GM23338 (cell line): ENCODE data around the gene VMAC.

ENCODE experiments used
- CREB1 ChIP-seq: fragments of 250-450 bp; sonication (Bioruptor Pico); IDR thresholded peaks from 2 replicates; pipeline ENCODE4 v1.5.0; 2020; ENCODE audit warnings: low read depth, mild to moderate bottlenecking, moderate library complexity
- EZH2 ChIP-seq: fragments of 200-600 bp; sonication (generic); IDR thresholded peaks from one replicate; pipeline ENCODE4 v1.8.0; 2017; ENCODE audit warnings: antibody characterized with exemption, mild to moderate bottlenecking, low read depth; ENCODE audit not compliant: unreplicated experiment
- EZH2phosphoT487 ChIP-seq: fragments of 200-600 bp; sonication (generic); IDR thresholded peaks from one replicate; pipeline ENCODE4 v1.8.1; 2018; ENCODE audit warnings: antibody characterized with exemption; ENCODE audit not compliant: unreplicated experiment
- JUNB ChIP-seq: IDR thresholded peaks from one replicate; pipeline ENCODE4 v1.6.1; 2016; ENCODE audit warnings: antibody characterized with exemption; ENCODE audit not compliant: unreplicated experiment
- NANOG ChIP-seq: IDR thresholded peaks from 2 replicates; pipeline ENCODE4 v1.6.1; 2016; ENCODE audit warnings: antibody characterized with exemption, borderline replicate concordance
- POLR2AphosphoS5 ChIP-seq: IDR thresholded peaks from 2 replicates; pipeline ENCODE4 v1.6.1; 2016; ENCODE audit warnings: antibody characterized with exemption, low read depth
- STAT1 ChIP-seq: IDR thresholded peaks from one replicate; pipeline ENCODE4 v1.6.1; 2016; ENCODE audit warnings: antibody characterized with exemption; ENCODE audit not compliant: unreplicated experiment
- ZNF114 ChIP-seq: fragments of 250-450 bp; sonication (Bioruptor Pico); IDR thresholded peaks from 2 replicates; pipeline ENCODE4 v1.5.0; 2020; ENCODE audit warnings: mild to moderate bottlenecking, moderate library complexity
- ZNF331 ChIP-seq: fragments of 250-450 bp; sonication (Bioruptor Pico); IDR thresholded peaks from 2 replicates; pipeline ENCODE4 v1.5.0; 2020; ENCODE audit warnings: low read depth, mild to moderate bottlenecking, moderate library complexity
- TF ChIP-seq, protein P1 (sequence below), 2 experiments: fragments of 200-600 bp in 1 of 2; sonication (generic) in 1 of 2; conservative IDR thresholded peaks; 2 replicates each; pipeline versions ENCODE4 v1.5.1 to v1.6.1; 2016 to 2017; ENCODE audit warnings: antibody characterized with exemption in 2 of 2, low read depth in 2 of 2, mild to moderate bottlenecking in 2 of 2, moderate library complexity in 1 of 2
- TF ChIP-seq, protein P2 (sequence below): IDR thresholded peaks from 2 replicates; pipeline ENCODE4 v1.6.1; 2016; ENCODE audit warnings: antibody characterized with exemption
- TF ChIP-seq, protein P3 (sequence below): fragments of 250-450 bp; sonication (Bioruptor Pico); IDR thresholded peaks from 2 replicates; pipeline ENCODE4 v1.5.0; 2020; ENCODE audit warnings: mild to moderate bottlenecking, moderate library complexity
- TF ChIP-seq, protein P4 (sequence below): IDR thresholded peaks from one replicate; pipeline ENCODE4 v1.6.1; 2018; ENCODE audit warnings: antibody characterized with exemption; ENCODE audit not compliant: unreplicated experiment

DNA sequence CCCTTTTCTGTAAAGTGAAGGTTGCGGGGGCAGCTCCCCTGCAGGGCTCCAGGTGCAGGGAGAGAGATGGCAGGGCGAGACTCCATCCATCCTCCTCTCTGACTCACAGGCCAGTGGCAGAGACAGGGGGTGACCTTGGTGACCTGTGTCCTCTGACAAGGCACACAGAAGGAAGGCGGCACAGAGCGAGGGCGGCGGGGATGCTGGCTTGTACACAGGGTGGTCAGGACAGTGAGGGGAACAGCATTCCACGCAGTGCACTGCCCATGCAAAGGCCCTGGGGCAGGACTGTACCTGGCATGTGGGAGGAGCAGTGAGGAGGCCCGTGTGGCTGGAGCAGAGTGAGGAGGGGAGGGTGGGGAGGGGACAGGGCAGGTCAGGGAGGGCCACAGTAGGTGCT is 8.8 kb upstream of the VMAC start:
- TF ChIP-seq, protein P1, sequence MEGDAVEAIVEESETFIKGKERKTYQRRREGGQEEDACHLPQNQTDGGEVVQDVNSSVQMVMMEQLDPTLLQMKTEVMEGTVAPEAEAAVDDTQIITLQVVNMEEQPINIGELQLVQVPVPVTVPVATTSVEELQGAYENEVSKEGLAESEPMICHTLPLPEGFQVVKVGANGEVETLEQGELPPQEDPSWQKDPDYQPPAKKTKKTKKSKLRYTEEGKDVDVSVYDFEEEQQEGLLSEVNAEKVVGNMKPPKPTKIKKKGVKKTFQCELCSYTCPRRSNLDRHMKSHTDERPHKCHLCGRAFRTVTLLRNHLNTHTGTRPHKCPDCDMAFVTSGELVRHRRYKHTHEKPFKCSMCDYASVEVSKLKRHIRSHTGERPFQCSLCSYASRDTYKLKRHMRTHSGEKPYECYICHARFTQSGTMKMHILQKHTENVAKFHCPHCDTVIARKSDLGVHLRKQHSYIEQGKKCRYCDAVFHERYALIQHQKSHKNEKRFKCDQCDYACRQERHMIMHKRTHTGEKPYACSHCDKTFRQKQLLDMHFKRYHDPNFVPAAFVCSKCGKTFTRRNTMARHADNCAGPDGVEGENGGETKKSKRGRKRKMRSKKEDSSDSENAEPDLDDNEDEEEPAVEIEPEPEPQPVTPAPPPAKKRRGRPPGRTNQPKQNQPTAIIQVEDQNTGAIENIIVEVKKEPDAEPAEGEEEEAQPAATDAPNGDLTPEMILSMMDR (conservative IDR thresholded peaks at IDR 0.05; ENCODE audit: low read depth in 2 of 2), result no peak
- no peak for TF ChIP-seq POLR2AphosphoS5
- TF ChIP-seq ZNF331 (CRISPR knock-in tag), result no peak
- TF ChIP-seq, protein P2, sequence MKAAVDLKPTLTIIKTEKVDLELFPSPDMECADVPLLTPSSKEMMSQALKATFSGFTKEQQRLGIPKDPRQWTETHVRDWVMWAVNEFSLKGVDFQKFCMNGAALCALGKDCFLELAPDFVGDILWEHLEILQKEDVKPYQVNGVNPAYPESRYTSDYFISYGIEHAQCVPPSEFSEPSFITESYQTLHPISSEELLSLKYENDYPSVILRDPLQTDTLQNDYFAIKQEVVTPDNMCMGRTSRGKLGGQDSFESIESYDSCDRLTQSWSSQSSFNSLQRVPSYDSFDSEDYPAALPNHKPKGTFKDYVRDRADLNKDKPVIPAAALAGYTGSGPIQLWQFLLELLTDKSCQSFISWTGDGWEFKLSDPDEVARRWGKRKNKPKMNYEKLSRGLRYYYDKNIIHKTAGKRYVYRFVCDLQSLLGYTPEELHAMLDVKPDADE, result no peak
- TF ChIP-seq, protein P3, sequence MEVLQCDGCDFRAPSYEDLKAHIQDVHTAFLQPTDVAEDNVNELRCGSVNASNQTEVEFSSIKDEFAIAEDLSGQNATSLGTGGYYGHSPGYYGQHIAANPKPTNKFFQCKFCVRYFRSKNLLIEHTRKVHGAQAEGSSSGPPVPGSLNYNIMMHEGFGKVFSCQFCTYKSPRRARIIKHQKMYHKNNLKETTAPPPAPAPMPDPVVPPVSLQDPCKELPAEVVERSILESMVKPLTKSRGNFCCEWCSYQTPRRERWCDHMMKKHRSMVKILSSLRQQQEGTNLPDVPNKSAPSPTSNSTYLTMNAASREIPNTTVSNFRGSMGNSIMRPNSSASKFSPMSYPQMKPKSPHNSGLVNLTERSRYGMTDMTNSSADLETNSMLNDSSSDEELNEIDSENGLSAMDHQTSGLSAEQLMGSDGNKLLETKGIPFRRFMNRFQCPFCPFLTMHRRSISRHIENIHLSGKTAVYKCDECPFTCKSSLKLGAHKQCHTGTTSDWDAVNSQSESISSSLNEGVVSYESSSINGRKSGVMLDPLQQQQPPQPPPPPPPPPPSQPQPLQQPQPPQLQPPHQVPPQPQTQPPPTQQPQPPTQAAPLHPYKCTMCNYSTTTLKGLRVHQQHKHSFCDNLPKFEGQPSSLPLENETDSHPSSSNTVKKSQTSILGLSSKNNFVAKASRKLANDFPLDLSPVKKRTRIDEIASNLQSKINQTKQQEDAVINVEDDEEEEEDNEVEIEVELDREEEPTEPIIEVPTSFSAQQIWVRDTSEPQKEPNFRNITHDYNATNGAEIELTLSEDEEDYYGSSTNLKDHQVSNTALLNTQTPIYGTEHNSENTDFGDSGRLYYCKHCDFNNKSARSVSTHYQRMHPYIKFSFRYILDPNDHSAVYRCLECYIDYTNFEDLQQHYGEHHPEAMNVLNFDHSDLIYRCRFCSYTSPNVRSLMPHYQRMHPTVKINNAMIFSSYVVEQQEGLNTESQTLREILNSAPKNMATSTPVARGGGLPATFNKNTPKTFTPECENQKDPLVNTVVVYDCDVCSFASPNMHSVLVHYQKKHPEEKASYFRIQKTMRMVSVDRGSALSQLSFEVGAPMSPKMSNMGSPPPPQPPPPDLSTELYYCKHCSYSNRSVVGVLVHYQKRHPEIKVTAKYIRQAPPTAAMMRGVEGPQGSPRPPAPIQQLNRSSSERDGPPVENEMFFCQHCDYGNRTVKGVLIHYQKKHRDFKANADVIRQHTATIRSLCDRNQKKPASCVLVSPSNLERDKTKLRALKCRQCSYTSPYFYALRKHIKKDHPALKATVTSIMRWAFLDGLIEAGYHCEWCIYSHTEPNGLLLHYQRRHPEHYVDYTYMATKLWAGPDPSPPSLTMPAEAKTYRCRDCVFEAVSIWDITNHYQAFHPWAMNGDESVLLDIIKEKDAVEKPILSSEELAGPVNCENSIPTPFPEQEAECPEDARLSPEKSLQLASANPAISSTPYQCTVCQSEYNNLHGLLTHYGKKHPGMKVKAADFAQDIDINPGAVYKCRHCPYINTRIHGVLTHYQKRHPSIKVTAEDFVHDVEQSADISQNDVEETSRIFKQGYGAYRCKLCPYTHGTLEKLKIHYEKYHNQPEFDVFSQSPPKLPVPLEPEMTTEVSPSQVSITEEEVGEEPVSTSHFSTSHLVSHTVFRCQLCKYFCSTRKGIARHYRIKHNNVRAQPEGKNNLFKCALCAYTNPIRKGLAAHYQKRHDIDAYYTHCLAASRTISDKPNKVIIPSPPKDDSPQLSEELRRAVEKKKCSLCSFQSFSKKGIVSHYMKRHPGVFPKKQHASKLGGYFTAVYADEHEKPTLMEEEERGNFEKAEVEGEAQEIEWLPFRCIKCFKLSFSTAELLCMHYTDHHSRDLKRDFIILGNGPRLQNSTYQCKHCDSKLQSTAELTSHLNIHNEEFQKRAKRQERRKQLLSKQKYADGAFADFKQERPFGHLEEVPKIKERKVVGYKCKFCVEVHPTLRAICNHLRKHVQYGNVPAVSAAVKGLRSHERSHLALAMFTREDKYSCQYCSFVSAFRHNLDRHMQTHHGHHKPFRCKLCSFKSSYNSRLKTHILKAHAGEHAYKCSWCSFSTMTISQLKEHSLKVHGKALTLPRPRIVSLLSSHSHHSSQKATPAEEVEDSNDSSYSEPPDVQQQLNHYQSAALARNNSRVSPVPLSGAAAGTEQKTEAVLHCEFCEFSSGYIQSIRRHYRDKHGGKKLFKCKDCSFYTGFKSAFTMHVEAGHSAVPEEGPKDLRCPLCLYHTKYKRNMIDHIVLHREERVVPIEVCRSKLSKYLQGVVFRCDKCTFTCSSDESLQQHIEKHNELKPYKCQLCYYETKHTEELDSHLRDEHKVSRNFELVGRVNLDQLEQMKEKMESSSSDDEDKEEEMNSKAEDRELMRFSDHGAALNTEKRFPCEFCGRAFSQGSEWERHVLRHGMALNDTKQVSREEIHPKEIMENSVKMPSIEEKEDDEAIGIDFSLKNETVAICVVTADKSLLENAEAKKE, result no peak
- TF ChIP-seq EZH2, result no peak
- TF ChIP-seq CREB1, result no peak
- no peak for TF ChIP-seq NANOG
- no peak for TF ChIP-seq EZH2phosphoT487
- TF ChIP-seq, protein P4, sequence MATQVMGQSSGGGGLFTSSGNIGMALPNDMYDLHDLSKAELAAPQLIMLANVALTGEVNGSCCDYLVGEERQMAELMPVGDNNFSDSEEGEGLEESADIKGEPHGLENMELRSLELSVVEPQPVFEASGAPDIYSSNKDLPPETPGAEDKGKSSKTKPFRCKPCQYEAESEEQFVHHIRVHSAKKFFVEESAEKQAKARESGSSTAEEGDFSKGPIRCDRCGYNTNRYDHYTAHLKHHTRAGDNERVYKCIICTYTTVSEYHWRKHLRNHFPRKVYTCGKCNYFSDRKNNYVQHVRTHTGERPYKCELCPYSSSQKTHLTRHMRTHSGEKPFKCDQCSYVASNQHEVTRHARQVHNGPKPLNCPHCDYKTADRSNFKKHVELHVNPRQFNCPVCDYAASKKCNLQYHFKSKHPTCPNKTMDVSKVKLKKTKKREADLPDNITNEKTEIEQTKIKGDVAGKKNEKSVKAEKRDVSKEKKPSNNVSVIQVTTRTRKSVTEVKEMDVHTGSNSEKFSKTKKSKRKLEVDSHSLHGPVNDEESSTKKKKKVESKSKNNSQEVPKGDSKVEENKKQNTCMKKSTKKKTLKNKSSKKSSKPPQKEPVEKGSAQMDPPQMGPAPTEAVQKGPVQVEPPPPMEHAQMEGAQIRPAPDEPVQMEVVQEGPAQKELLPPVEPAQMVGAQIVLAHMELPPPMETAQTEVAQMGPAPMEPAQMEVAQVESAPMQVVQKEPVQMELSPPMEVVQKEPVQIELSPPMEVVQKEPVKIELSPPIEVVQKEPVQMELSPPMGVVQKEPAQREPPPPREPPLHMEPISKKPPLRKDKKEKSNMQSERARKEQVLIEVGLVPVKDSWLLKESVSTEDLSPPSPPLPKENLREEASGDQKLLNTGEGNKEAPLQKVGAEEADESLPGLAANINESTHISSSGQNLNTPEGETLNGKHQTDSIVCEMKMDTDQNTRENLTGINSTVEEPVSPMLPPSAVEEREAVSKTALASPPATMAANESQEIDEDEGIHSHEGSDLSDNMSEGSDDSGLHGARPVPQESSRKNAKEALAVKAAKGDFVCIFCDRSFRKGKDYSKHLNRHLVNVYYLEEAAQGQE, result no peak
- TF ChIP-seq JUNB, result no peak
- no peak for TF ChIP-seq ZNF114 (CRISPR knock-in tag)
- no peak for TF ChIP-seq STAT1
